ENCODE measurements around the gene RETREG1.

The RETREG1 gene

GRCh38 chr5:16625096-16625495 lies 8.3 kb upstream of the RETREG1 start:
- no peaks in the 10 kb centered on the region for H3K79me2 ChIP-seq (ENCODE audit: insufficient read depth, low read length)
- no peaks in the 10 kb centered on the region for H3F3A ChIP-seq (ENCODE audit: insufficient read depth, low read length)
- no peaks in the 10 kb centered on the region for H4K20me1 ChIP-seq (ENCODE audit: insufficient read depth, low read length)
- no peak for TF ChIP-seq CTCF (IDR thresholded peaks at IDR 0.05; ENCODE audit: low read length)
- TF ChIP-seq EZH2 (IDR thresholded peaks at IDR 0.05; ENCODE audit: borderline replicate concordance, low read length): no peak
- no peak overlapping the region for H3K4me3 ChIP-seq (ENCODE audit: low read depth, low read length, poor library complexity, severe bottlenecking)
- no peaks in the 10 kb centered on the region for H3K9me3 ChIP-seq (ENCODE audit: low read length)
- no peak overlapping the region for H3K9ac ChIP-seq (ENCODE audit: low read length)
- no peaks in the 10 kb centered on the region for H3K27me3 ChIP-seq (ENCODE audit: insufficient read depth, low read length)
- no peaks in the 10 kb centered on the region for H3K4me1 ChIP-seq (ENCODE audit: insufficient read depth, low read length, severe bottlenecking)
- H3K4me2 ChIP-seq (ENCODE audit: low read length): no peak overlapping the region
- H3K27ac ChIP-seq (ENCODE audit: low read depth, low read length, poor library complexity, severe bottlenecking): no peak overlapping the region
- no peak overlapping the region for H2AFZ ChIP-seq (ENCODE audit: low read length)
- no peaks in the 10 kb centered on the region for H3K9me2 ChIP-seq (ENCODE audit: low read depth, low read length)
- no peaks in the 10 kb centered on the region for H3K36me3 ChIP-seq (ENCODE audit: insufficient read depth, low read length)

- no peak overlapping the region for H3K4me2 ChIP-seq (ENCODE audit: low read length)
- no peaks in the 10 kb centered on the region for H3K9me3 ChIP-seq (ENCODE audit: low read length)
- H3F3A ChIP-seq (ENCODE audit: insufficient read depth, low read length): no peaks in the 10 kb centered on the region
Observed at GRCh38 chr5:16619136-16619535, 2.3 kb upstream of the RETREG1 start.

GRCh38 chr5:16618138-16618897 lies 1.5 kb upstream of the RETREG1 start:
- Histone ChIP-seq H3K4me1 (ENCODE audit: insufficient read depth, low read length, severe bottlenecking) (peaks cover 5% of the 10 kb centered on the region), H3K27me3 (ENCODE audit: insufficient read depth, low read length) (no peaks in the 10 kb centered on the region), H3K9me3 (ENCODE audit: low read length) (no peaks in the 10 kb centered on the region), H2AFZ (ENCODE audit: low read length) (no peak overlapping the region), H3K79me2 (ENCODE audit: insufficient read depth, low read length) (no peaks in the 10 kb centered on the region), H3K36me3 (ENCODE audit: insufficient read depth, low read length) (no peaks in the 10 kb centered on the region), H3K4me2 (ENCODE audit: low read length) (no peak overlapping the region), H3F3A (ENCODE audit: insufficient read depth, low read length) (no peaks in the 10 kb centered on the region), H4K20me1 (ENCODE audit: insufficient read depth, low read length) (no peaks in the 10 kb centered on the region), H3K9ac (ENCODE audit: low read length) (no peak overlapping the region), H3K9me2 (ENCODE audit: low read depth, low read length) (no peaks in the 10 kb centered on the region), H3K4me3 (ENCODE audit: low read depth, low read length, poor library complexity, severe bottlenecking) (no peak overlapping the region), H3K27ac (ENCODE audit: low read depth, low read length, poor library complexity, severe bottlenecking) (no peak overlapping the region)
- TF ChIP-seq EZH2 (IDR thresholded peaks at IDR 0.05; ENCODE audit: borderline replicate concordance, low read length) (no peak), CTCF (IDR thresholded peaks at IDR 0.05; ENCODE audit: low read length) (no peak)

More at GRCh38 chr5:16619136-16619535, 2.3 kb upstream of the RETREG1 start:
- Histone ChIP-seq H2AFZ (ENCODE audit: low read length) (no peak overlapping the region), H3K27ac (ENCODE audit: low read depth, low read length, poor library complexity, severe bottlenecking) (no peak overlapping the region), H3K27me3 (ENCODE audit: insufficient read depth, low read length) (no peaks in the 10 kb centered on the region), H4K20me1 (ENCODE audit: insufficient read depth, low read length) (no peaks in the 10 kb centered on the region), H3K4me3 (ENCODE audit: low read depth, low read length, poor library complexity, severe bottlenecking) (no peak overlapping the region), H3K79me2 (ENCODE audit: insufficient read depth, low read length) (no peaks in the 10 kb centered on the region), H3K9me2 (ENCODE audit: low read depth, low read length) (no peaks in the 10 kb centered on the region), H3K36me3 (ENCODE audit: insufficient read depth, low read length) (no peaks in the 10 kb centered on the region), H3K9ac (ENCODE audit: low read length) (no peak overlapping the region), H3K4me1 (ENCODE audit: insufficient read depth, low read length, severe bottlenecking) (peaks cover 5% of the 10 kb centered on the region)
- TF ChIP-seq CTCF (IDR thresholded peaks at IDR 0.05; ENCODE audit: low read length) (no peak), EZH2 (IDR thresholded peaks at IDR 0.05; ENCODE audit: borderline replicate concordance, low read length) (no peak)
